Stimulated activated CD4-positive, alpha-beta T cell treated with anti-CD3 and anti-CD28 coated beads, Interleukin-15, amount 100 ng/mL, for 1 hour (primary cell): ENCODE data around the gene CCDC170.
"Not testable (repeated sequence)": the region's sequence is repeated elsewhere in the genome, so short reads cannot be mapped to it uniquely, and the experiment has no call there.

Experiments
- DNase-seq, 2 donors: peaks; one replicate each; pipeline ENCODE4 v3.0.0-alpha.2; 2020; ENCODE audit warnings: low read depth in 1 of 2, low spot score in 1 of 2

Gene CCDC170, protein sequence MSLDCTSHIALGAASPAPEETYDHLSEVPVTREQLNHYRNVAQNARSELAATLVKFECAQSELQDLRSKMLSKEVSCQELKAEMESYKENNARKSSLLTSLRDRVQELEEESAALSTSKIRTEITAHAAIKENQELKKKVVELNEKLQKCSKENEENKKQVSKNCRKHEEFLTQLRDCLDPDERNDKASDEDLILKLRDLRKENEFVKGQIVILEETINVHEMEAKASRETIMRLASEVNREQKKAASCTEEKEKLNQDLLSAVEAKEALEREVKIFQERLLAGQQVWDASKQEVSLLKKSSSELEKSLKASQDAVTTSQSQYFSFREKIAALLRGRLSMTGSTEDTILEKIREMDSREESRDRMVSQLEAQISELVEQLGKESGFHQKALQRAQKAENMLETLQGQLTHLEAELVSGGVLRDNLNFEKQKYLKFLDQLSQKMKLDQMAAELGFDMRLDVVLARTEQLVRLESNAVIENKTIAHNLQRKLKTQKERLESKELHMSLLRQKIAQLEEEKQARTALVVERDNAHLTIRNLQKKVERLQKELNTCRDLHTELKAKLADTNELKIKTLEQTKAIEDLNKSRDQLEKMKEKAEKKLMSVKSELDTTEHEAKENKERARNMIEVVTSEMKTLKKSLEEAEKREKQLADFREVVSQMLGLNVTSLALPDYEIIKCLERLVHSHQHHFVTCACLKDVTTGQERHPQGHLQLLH

DNA sequence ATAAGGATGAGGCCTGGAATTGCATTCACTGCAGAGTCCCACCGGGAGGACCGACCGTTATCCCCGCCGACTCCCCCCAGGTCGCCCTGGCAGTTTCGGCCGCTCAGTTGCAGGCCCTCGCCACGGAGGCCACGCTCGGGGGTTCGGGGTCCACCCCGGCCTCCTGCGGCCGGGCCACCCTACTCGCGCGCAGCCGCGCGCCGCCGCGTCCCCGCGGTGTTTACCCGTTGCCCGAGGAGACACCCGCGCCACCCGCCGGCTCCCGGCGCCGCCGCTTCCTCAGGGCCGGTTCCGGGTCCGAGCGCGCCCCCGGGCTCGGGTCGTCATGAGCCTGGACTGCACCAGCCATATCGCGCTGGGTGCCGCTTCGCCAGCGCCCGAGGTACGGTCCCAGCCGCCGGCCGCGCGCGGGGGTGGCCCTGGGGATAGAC, at the start of gene CCDC170:
Gene CCDC170 (plus strand): TSS at position 214 of the 431 bp plus-strand sequence. CDS start 112 bp downstream, at position 326.
- DNase-seq, result no peak

DNA sequence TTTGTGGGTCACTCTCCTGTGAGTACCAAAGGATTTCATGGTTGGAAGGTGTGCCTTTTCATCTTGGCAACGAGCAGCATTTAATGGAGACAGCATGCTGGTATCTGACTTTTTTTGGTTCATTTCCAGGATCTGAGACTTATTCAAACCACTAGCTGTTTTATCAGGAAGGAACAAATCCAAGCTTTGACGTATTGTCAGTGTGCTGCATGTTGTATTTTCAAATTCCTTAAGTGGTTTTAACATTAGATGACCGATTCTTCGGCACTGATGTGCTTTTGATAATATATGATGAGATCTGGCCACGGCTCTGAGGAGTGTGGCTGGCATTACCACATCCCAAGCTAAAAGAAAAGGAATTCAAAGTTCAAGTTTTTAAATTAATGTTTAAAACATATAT, 48.3 kb upstream of the CCDC170 start:
- DNase-seq, result no peak

DNA sequence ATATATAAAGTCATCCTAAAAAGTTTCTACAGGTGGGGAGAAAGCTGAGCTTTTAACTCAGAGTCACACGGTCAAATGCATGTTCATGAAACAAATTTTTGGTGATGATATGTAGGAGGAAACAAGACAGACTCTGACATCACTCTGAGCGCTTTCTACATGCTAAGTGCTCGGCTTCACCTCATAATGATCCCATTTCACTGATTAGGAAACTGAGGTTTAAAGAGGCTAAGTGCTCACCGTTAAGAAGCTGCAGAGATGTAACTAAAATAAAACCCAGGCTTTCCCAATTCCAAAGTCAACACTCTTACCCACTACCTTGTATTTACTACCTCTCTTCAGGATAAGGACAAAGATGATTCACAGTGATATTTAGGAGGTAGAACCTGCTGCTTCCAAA, 46.6 kb upstream of the CCDC170 start:
- no peak for DNase-seq

DNA sequence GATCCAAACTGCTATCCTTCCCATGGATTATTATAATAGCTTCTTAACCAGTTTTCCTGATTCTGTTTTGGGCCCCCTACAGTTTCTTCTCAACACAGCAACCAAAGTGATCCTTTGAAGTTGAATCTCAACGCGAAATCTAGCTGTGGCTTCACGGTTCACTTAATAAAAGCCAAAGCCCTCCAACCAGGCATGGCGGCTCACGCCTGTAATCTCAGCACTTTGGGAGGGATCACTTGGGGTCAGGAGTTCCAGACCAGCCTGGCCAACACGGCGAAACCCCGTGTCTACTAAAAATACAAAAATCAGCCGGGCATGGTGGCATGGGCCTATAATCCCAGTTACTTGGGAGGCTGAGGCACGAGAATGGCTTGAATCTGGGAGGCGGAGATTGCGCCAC, 45.2 kb upstream of the CCDC170 start:
- no peak for DNase-seq

DNA sequence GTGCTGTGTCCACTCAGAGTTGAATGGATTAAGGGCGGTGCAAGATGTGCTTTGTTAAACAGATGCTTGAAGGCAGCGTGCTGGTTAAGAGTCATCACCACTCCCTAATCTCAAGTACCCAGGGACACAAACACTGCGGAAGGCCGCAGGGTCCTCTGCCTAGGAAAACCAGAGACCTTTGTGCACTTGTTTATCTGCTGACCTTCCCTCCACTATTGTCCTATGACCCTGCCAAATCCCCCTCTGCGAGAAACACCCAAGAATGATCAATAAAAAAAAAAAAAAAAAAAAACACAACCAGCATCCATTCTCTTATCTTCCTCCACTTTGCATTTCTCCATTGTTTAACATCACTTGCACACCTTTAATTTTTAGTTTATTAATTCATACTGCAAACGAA, 42.9 kb upstream of the CCDC170 start:
- not testable (repeated sequence) for DNase-seq

DNA sequence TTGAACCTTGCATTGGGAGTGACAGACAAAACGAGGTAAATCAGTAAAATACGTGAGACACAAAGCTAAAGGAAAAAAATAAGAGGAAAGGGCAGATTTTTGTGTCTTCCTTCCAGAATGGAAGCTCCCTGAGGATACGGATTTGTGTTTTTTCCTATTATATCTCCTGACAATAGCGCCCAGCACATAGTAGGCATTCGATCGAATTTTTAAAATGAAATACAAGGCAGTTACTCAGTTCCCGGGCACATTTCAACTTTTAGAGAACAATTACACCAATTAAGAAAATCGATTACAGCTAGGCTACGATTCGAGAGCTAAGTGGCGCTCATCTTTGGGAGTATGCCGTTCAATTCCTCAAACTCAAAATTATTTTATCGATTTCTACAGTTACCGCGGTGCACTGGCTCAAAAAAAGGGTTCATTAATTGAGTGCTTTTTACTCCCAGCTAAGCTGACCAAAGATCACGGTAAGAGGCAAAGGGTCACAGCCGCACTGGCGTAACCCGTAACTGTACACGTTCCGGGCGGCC, 42.3 kb upstream of the CCDC170 start:
- DNase-seq, result no peak

DNA sequence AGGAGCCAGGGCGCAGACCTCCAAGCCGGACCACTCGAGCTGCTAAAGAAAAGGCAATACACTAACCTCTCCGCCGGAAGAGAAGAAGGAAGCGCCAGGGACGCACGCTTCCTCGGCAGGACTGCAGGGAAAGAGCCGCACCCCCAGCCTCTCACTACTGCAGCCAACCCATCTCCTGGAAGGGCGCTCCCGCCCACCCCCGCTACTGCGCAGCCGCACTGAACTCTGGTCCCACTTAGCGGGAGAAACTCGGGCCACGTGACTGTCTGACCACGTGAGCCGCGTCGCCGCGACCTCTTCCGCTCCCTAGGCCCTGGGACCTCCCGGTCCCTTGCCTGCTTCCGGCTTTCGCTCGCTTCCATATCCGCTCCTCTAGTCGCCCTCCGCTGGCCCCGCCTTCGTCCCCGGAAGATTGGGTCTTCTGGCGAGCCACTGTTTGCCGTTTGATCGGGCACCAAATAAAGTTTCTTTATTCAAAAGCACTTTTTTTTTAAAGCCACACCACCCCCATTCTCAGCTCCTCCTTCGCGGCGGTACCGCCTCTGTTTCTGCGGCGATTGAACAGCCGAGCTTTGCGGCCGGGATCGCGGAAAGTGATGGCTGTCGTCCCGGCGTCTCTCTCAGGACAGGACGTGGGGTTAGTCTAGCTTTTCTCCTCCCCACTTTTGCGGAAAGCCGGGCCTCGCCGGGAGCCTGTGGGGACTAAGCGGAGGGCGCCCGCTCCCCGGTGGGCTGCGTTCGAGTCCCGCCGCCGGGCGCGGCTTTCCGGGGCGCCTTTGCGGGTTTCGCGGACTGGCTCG, 41.7 kb upstream of the CCDC170 start, which contains the start of gene RMND1:
Gene RMND1 (minus strand): TSS at position 177 of the 800 bp plus-strand sequence. CDS start 6,315 bp downstream, outside the sequence.
- DNase-seq, result peak; percentile 98

DNA sequence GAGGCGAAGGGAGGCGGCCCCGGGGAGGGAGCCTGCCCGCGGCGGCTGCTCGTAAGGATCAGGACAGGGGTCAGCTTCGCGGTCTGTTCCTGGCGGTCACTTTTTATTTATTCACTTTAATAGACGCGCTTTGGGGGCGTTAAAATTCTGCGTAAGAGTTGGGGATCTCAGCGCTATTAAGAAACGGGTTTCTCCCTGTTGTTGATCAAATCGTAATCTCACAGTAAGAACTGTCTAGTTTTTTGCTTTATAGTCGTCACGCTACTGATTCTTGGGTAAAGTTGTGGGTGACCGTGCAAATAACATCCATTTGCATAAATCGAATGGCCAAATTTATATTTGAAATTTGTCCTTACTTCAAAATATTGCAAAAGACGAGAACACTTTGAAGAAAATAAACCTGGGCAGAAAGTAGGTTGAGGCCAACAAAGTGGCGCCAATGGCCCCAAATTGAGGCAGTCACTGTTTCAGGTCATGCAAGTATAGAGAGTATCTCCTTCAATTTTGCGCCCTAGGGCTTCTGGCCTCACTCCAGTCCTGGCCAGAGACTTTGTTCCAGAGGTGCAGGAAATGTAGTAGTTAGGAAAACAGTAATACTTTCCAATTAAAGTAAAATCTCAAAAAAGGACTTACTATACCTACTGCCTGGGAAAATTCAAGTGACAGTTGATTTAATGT, 40.9 kb upstream of the CCDC170 start:
- DNase-seq, result no peak

DNA sequence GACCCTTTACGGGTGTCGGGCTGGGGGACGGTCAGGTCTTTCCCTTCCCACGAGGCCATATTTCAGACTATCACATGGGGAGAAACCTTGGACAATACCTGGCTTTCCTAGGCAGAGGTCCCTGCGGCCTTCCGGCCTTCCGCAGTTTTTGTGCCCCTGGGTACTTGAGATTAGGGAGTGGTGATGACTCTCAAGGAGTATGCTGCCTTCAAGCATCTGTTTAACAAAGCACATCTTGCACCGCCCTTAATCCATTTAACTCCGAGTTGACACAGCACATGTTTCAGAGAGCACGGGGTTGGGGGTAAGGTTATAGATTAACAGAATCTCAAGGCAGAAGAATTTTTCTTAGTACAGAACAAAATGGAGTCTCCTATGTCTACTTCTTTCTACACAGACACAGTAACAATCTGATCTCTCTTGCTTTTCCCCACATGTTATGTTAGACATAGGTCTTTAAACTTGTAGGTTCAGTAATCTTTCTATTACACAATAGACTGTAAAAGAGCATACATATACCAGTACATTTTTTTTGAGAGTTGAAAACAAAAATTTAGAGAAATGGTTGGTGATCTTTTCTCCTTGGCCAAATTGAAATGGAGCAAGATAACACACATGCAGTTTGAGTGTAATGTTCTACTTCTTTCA, 37.9 kb upstream of the CCDC170 start:
- not testable (repeated sequence) for DNase-seq

DNA sequence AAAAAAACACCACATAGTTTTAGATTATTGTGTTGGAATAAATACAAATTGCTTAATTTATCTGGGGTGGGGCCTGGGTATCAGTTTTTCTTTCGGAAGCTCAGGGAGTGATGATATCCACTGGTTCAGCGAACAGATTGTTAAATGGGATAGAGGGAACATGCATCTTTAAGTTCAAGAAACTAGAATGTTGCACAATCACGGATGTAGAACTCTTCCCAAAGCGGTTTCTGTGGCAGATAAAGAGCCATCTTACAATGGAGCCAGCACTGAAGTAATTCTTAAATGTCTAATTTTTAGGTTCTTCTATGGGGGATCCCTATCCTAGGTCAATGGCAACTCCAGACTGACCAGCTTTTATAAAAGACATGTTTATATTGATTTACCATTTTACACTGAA, 32.1 kb upstream of the CCDC170 start:
- no peak for DNase-seq

DNA sequence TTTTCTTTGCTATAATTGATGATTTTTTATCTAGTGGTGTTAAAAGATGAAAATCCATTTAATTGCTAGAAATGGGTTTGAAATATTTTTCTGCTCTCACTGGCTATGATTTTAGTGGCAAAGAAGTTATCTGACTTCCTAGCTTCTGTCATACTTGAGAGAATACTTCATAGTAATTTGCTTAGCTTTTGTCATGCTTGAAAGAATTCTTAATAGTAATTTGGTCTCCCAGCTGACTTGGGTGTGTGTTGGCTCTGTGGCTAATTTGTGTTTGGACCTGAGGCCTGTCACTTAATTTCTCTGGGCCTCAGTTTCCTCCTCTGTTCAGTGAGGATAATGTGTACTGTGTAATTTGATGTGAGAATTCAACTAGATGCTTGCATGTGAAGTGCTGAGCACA, 29.1 kb upstream of the CCDC170 start:
- DNase-seq, result no peak

DNA sequence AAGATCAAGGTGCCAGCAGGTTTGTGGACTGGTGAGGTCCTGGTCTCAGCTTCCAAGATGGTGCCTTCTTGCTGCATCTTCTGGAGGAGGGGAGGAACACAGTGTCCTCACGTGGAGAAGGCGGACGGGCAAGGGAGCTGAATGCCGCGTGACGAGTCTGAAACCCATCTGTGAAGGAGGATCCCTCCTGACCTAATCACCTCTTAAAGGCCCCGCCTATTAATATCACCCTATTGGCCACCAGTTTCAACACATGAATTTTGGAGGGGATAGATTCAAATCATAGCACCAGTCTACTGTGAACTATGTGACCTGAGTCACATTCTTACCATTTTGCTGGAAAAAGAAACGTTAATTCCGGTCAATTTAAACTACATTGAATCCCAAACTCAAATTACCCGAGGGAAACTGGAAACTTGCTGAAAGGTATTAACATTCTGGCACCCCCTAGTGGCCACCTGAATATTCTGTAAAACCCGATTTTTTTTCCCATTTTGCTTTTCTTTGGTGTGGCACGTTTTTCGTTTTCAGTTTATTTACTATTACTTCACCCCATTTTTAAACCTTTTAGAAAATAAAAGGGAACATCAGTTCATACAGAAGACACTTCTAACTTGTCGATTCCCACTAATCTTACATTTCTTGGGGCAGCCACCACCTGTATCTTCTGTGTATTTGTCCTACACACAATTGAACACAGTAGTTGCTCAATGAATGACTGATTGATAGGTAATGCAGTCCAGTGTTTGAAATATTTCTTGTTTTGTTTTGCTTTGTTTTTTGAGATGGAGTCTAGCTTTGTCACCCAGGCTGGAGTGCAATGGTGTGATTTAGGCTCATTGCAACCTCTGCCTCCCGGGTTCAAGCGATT, 17.9 kb upstream of the CCDC170 start:
- DNase-seq, result no peak

DNA sequence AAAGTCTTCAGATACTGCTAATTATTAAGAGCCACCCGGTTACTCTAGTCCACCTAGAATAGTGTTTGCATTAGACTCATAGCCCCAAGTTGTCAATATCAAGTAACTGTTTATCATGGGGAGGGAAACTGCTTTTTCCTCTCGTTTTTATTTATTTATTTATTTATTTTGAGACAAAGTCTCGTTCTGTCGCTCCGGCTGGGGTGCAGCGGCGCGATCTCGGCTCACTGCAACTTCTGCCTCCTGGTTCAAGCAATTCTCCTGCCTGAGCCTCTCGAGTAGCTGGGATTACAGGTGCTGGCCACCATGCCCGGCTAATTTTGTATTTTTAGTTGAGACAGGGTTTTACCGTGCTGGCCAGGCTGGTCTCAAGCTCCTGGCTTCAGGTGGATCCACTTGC, 16.1 kb upstream of the CCDC170 start:
- no peak for DNase-seq

DNA sequence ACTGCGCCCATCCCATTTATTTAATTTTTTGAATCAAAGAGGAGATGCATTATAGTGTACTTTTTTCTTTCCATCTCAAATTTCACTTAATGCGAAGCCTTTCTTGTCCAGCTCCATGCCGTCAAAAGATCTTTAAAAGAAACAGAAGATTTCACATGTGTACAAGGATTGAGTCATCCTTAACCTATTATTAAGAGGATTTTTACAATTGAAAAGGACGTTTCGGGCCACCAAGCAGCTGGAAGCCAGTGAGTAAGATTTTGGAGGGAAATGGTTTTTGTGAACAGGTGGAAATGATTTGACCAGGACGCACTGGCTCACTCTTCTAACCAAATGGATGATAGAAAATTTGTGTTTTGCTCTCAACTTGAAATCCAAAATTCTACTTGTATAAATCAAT, 15.1 kb upstream of the CCDC170 start:
- no peak for DNase-seq

DNA sequence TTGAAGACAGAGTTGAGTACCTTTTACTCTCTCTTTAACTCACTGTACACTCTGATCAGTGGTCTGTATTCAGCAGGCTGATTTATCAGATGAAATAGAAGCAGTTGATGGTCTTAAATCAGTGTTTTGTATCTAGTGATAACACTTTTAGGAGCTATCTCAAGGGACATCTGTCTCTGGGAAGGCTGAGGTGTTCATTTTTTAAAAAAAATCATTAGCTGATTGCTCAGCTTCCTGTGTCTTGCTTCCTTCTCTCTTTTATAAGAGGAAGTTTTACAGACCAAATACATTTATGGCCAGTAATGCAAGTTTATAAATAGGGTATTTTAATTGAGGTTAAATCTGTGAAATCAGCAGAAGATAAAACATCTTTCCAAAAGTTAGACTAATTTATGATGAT, 12.0 kb upstream of the CCDC170 start:
- no peak for DNase-seq

DNA sequence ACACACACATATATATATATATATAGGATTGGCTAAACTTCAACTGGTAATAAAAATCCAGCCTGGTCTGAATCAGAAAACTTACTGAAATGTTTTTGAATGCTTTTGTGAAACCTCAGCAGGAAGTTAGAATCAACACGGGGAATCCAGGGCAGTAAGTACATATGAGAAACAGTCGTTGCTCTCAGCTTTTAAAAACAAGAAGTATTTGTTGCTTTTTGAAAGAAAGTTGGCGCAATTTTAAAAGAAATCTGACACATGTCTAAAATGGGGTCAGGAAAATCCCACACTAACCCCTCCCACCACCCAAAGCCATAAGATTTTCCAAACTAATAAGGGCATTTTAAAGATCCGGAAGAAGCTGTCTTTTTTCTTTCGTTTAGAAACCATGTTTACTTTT, 11.5 kb upstream of the CCDC170 start:
- DNase-seq, result no peak

DNA sequence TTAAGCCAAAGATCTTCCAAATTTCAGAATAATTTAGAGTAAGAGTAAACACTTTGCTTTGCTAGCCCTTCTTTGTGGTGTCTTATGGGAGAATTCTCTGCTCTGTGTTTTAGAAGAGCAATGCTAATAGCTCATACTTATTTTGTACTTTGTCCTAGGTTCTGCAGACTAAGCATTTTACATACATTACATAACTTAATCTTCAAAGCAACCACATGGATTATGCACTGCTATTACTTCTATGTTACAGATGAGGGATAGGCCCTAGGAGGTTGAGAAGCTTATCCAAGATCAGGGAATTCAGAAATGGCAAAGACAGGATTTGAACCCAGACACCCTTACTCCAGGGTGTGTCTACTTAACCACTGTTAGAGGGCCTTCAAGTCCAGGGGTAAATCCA, 9.8 kb upstream of the CCDC170 start:
- no peak for DNase-seq

DNA sequence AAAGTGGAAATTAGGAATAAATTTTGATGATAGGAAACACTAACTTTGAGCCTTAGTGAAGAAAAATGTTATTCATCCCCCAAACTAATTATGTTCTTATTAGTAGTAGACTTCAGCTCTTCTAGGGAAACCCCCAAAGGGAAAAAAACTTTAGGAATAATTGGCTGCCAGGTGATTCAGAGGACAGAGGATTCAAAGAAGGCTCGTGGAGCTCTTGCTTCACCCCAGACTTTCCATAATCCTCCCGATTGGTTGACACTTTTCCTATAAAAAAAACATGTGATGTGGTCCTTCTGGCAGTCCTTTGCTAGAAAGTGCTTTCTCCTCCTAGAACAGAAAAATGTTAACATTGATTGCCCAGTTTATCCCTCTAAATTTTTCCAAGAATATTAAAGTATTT, 5.6 kb upstream of the CCDC170 start:
- DNase-seq, result no peak

DNA sequence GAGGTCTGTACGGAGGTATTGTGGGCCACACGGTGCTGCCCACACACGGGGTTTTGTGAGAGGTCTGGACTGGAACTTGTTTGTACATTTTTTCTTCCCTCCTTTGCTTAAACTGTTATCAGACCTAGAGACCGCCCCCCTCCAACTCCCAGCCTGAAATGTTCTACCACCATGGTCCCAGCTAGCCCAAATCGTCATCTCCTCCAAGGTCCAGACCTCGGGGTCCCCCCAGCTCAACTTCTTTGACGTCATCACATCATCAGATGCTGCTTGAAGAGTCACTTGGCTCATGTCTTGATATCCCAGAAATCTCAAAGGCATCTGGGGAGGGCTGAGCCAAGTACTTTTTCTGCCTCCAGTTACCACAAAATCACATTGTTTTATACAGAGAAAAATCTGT, 2.8 kb upstream of the CCDC170 start:
- DNase-seq, result no peak
